ENCODE measurements around the gene ANKRD9.
"Not testable (repeated sequence)": the region's sequence is repeated elsewhere in the genome, so short reads cannot be mapped to it uniquely, and the experiment has no call there.

ANKRD9 gene

GRCh38 chr14:102538602-102539543 is 29.3 kb upstream of the ANKRD9 start:
- DNase-seq = no peak

GRCh38 chr14:102537981-102538601 is 28.5 kb upstream of the ANKRD9 start:
- DNase-seq = no peak

- no peak for DNase-seq
These were observed 22.7 kb upstream of the ANKRD9 start for GRCh38 chr14:102532204-102532658.

DNA sequence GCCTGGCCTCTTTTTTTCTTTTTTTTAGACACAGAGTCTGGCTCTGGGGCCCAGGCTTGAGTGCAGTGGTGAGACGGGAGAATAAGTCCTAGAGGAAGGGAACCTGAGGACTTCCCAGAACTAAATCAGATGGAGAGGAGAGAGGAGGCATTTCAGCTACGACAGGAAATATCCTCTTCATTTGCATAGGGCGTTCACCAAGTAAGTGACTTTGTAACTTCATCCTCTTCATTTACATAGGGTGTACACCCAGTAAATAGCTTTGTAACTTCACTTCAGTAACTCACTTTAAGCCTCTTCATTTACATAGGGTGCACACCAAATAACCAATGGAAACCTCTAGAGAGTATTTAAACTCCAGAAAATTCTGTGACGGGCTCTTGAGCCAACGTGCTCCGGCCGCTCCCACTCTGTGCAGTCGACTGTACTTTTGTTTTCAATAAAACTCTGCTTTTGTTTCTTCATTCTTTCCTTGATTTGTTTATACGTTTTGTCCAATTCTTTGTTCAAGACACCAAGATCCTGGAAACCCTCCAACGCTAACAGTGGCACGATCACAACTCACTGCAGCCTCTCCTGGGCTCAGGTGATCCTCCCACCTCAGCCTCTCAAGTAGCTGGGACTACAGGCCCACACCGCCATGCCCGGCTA is 21.4 kb upstream of the ANKRD9 start:
- DNase-seq = no peak

DNA sequence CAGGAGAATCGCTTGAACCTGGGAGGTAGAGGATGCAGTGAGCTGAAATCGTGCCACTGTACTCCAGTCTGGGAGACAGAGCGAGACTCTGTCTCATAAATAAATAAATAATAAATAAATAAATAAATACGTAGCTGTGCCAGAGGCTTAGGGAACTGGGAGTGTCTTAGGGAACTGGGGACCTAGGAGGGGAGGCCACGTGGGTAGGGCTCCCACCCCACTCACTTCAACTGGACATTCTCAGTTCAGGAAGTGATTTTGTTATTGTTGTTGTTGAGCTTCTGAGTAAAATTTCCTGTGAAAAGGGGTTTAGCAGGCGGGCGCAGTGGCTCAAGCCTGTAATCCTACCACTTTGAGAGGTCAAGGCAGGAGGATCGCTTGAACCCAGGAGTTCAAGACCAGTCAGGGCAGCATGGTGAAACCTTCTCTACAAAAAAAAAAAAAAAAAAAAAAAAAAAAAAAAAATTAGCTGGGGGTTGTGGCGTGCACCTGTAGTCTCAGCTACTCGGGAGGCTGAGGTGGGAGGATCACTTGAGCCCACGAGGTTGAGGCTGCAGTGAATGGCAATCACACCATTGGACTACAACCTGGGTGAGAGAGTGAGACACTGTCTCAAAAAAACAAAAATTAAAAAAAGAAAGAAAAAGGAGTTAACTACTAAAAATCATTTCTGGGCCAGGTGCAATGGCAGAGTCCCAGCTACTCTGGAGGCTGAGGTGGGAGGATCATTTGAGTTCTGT is 19.0 kb upstream of the ANKRD9 start:
- no peak for DNase-seq

- no peak for DNase-seq
These were observed 16.4 kb upstream of the ANKRD9 start for GRCh38 chr14:102525929-102526497.

DNA sequence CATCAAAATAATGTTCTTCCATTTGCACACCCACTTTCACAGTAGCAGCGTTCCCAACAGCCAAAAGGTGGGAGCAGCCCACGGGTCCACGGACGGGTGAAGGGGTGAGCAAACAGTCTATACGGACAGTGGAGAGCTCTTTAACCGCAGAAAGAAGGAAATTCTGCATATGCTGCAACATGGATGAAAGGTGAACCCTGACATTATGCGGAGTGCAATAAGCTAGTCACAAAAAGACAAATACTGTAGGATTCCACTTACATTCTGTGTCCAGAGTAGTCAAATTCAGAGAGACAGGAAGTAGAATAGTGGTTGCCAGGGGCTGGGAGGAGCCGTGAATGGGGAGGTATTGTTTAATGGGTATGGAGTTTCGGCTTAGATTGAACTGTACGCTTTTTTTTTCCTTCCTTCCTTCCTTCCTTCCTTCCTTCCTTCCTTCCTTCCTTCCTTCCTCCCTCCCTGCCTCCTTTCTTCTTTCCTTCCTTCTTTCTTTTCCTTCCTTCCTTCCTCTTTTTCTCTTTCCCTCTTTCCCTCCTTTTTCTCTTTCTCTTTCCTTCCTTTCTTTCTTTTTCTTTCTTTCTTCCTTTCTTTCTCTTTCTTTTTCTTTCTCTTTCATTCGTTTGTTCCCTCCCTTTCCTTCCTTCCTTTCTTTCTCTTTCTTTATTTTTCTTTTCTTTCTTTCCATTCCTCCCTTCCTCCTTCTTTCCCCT is 15.8 kb upstream of the ANKRD9 start:
- DNase-seq = peak in 4 of 56 donors; percentile 49 to 52 (median 50)

DNA sequence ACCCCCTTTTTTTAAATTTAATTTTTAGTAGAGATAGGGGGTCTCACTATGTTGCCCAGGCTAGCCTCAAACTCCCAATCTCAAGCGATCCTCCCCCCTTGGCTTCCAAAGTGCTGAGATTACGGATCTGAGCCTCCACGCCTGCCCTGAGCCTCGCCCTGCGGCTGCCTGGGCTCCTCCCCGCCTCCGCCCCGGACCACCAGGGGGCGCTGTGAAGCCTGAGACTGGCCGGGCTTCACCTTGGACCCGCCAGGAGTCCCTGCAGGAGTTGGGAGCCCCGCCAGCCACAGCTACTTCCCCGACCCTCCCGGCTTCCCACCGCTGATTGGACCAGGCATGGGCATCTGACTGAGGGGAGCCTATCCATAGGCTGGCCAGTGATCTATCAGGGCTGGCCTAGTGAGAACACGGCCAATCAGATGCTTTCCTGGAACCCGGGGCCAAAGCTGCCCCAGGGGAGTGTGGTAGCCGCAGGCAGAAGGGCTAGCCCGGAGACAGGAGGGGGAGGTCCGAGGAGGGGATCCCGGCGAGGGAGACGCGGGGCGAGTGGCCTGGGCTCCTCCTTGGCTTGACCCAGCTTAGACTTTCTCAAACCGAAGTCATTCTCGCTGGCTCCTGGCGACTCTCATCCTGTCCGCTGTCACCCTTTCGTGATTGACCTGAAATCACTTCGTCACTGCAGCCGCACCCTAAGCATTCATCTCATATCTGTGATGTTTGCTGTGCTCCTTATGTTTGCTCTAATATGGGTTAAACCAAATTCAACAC is 15.1 kb upstream of the ANKRD9 start:
- peak; percentile 62 to 99 (median 93) for DNase-seq

- no peak for DNase-seq
These were observed 14.2 kb upstream of the ANKRD9 start for GRCh38 chr14:102523569-102524450.

DNA sequence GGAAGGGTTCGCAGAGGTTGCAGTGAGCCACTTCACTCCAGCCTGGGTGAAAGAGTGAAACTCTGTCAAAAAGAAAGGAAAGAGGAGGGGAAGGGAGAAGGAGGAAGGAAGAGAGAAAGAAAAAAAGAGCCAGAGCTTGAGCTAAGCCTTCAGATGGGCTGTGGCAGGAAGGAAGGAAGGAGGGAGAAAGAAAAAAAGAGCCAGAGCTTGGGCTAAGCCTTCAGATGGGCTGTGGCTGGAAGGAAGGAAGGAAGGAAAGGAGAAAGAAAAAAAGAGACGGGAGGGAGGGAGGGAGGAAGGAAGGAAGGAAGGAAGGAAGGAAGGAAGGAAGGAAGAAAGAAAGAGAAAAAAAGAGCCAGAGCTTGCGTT is 13.6 kb upstream of the ANKRD9 start:
- no peak for DNase-seq

DNA sequence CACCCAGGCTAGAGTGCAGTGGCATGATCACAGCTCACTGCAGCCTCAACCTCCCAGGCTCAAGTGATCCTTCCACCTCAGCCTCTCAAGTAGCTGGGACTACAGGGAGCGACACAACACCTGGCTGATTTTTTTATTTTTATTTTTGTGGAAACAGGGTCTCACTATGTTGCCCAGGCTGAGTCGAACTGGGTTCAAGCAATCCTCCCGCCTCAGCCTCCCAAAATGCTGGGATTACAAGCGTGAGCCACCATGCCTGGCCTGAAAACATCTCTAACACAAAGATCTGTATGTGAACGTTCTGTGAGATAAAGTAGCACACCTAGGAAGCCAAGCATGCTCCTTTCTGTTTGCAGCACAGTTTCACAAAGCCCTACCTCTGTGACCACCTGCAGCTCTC is 10.1 kb upstream of the ANKRD9 start:
- DNase-seq = not testable (repeated sequence)

DNA sequence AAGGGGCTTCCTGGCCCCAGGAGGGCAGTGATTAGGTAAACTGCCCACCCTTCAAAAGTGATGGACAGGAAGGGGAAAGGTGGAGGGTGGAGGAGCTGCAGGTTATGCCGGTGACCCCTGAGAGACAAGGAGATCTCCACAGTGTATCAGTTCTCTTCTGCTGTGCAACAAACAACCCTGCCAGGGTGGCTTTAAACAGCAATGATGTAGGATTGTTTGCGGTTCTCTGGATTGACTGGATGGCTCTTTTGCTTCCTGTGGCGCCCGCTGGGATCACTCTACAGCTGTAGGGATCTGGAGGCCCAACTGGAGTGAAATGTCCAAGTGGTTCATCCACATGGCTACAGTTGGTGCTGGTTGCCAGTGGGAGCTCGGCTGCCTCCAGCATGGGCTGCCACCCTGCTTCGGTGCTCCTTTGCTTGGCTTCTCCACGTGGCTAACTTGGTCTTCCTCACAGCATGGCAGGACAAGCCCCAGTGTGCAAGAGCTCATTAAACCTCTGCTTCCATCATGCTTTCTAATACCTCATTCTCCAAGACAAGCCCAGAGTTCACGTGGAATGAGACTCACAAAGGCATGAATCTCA is 8.6 kb upstream of the ANKRD9 start:
- no peak for DNase-seq

DNA sequence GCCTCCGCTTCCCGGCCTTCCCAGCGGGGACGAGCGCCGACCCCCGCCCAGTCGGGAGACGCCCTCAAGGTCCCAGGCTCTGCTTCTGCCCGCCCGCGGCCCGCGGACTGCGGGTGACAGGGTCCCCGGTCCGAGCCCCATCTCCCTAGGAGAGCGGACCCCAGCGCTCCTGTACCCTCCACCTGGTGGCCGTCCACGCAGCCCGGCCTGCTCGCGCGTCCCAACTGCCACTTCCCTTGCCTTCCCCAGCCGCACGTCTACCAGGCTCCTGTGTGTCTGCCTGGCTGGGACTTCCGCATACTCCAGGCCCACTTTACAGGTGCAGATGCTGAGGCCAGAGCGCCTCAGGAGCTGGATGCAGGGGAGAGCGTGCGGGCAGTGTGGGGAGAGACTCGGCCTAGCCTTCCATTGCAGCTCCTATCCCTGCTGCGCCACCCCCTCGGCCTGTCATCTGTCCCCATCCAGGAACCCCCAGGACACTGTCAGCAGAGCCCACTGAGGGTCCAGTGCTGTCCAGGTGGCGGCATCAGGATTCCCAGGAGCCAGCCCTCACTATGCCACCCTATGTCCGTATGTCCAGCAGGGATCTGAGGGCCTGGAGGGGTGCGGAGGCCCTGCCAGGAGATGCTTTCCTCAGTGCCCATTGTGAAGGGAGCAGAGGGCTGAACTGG is 8.0 kb upstream of the ANKRD9 start:
- no peak for DNase-seq

GRCh38 chr14:102516531-102517391 is 7.2 kb upstream of the ANKRD9 start:
- DNase-seq = peak in 32 of 56 donors; percentile 13 to 81 (median 46)

- no peak for DNase-seq
These were observed 5.6 kb upstream of the ANKRD9 start for GRCh38 chr14:102514987-102515733.

All from nucleus accumbens (tissue), 56 donors.